ENCODE data around the gene MXRA8. TPM values are rescaled to one million over a fixed set of nuclear protein-coding genes. Genes with fewer than 3 reads are reported as not detected.

MXRA8 gene
- total RNA-seq, 4 donors from 2014 or later, result 48.8 to 226 (median 163) TPM

DNA sequence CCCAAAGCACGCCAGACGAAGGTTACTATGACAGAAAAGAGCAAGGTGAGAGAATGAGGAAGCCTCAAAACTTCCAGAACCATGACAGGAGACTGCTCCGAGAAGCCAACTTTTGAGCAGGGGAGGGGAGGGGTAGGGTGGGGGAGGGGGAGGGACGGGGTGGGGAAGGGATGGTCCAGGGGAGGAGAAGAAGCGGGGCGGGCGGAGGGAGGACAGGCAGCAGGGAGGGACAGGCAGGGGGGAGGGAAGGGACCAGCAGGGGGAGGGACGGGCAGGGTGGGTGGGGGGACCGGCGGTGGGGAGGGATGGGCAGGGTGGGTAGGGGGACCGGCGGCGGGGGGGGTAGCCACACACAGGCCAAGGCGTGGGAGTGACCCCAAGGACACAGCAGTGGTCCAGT is 35.9 kb downstream of the MXRA8 start:
- TF ChIP-seq, protein P1, sequence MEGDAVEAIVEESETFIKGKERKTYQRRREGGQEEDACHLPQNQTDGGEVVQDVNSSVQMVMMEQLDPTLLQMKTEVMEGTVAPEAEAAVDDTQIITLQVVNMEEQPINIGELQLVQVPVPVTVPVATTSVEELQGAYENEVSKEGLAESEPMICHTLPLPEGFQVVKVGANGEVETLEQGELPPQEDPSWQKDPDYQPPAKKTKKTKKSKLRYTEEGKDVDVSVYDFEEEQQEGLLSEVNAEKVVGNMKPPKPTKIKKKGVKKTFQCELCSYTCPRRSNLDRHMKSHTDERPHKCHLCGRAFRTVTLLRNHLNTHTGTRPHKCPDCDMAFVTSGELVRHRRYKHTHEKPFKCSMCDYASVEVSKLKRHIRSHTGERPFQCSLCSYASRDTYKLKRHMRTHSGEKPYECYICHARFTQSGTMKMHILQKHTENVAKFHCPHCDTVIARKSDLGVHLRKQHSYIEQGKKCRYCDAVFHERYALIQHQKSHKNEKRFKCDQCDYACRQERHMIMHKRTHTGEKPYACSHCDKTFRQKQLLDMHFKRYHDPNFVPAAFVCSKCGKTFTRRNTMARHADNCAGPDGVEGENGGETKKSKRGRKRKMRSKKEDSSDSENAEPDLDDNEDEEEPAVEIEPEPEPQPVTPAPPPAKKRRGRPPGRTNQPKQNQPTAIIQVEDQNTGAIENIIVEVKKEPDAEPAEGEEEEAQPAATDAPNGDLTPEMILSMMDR (IDR thresholded peaks at IDR 0.05; ENCODE audit: low read depth), result no peak

GRCh38 chr1:1321477-1321876 is 36.9 kb downstream of the MXRA8 start:
- TF ChIP-seq, protein P1 (IDR thresholded peaks at IDR 0.05; ENCODE audit: low read depth), result no peak

GRCh38 chr1:1320666-1321448 is 37.5 kb downstream of the MXRA8 start:
- TF ChIP-seq, protein P1 (IDR thresholded peaks at IDR 0.05; ENCODE audit: low read depth), result no peak

DNA sequence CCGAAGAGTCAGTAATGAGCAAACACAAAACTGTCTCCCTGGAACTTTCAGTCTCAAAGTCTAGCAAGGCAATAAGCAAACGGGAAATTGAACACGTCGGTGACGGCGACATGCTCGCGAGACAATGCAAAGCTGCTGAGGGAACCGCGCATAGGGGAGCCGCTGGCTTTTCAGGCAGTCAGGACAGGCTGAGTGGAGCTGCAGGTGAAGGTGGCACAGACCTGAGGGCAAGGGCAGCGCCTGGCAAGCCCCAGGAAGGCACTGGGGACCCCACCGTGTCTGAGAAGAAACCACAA is 38.8 kb downstream of the MXRA8 start:
- TF ChIP-seq, protein P1 (IDR thresholded peaks at IDR 0.05; ENCODE audit: low read depth), result no peak

DNA sequence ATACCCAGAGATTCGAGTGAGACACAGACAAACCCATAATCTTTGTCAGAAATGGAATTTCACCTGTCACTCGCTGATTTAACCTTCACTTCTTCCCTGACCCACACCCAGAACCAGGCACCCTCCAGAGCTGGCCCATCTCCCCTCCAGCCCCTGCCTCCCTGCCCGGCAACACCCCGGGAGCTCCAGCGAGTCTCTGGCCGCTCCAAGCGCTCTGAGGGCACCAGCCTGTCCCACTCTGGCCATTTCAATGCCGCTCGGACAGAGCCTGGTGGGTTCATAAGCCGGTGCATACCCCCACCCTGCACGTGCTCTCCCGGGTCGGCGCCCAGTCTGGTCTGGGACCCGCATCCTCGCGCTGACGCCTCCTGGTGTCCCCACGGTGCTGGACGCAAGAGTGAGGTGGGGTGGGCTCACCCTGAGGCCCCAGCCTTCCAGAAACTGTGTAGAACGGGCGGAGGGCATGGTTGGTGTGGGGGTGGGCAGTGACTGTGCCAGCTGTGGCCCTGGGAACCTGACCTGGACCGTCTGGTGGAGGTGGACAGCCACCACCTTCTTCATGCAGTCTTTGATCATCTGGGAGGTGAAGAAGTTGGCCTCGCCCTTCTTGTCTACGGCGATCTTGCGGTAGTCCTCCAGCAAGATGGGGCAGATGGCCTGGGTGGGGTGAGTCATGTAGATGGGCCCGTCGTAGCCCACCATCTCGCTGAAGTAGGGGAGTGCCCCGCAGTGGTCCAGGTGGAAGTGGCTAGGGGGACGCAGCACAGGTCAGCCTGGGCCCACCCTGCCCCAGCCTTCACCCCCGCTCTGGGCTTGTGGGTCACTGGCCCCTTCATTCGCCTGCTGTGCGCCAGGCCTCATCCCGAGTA is 39.3 kb downstream of the MXRA8 start:
- TF ChIP-seq, protein P1 (IDR thresholded peaks at IDR 0.05; ENCODE audit: low read depth), result no peak

- TF ChIP-seq, protein P1 (IDR thresholded peaks at IDR 0.05; ENCODE audit: low read depth), result no peak
These were observed 40.2 kb downstream of the MXRA8 start for GRCh38 chr1:1318131-1318652.

DNA sequence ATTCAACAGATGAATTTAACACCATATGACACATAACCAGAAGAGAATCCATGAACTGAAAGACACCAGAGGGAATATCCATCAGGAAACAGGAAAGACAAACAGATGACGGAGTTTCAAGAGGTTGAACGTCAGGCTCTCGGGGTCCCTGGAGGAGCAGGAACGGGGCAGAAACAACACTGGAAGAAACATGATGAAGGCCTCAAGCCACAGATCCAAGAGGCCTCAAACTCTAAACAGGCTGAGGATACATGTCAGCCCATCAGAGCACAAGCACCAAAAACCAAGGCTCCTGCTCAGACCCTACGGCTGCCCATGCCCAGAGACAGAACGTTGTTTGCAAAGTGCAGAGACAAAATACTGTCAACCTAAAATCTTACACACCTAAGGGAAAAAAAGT is 40.9 kb downstream of the MXRA8 start:
- TF ChIP-seq, protein P1 (IDR thresholded peaks at IDR 0.05; ENCODE audit: low read depth), result no peak

Measured in subcutaneous adipose tissue (tissue), 4 donors.